ENCODE results near the gene PCGF6.

Gene PCGF6

DNA sequence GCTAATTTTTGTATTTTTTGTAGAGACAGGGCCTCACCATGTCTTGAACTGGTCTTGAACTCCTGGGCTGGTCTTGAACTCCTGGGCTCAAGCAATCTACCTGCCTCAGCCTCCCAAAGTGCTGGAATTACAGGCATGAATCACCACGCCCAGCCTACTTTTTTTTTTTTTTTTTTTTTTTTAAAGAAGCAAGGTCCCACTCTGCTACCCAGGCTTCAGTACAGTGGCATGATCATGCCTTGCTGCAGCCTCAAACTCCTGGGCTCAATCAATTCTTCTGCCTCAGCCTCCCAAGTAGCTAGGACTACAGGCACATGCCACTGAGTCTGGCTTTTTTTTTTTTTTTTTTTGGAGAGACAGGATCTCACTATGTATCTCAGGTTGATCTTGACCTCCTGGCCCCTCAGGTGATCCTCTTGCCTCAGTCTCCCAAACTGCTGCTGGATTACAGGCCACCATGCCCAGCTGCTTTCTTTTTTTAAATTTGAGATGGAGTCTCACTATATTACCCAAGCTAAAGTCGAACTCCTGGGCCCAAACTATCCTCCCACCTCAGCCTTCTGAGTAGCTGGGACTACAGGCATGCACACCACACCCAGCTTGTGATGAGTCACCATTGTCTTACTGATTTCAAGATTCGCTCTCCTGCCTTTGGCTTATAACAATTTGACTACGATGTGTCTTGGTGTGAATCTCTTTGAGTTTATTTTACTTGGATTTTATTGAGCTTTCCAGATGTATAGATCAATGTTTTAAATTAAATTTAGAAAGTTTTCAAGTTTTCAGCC lies 96.2 kb downstream of the PCGF6 start:
- DNase-seq = no peak

GRCh38 chr10:103254113-103254512 lies 96.8 kb downstream of the PCGF6 start:
- no peak for DNase-seq

Measured in NCI-H748 treated with DMSO at 0.1 percent for 48 hours (cell line).